K562 (cell line): Measurements from ENCODE around the gene GRIN1. TPM values are rescaled to one million over a fixed set of nuclear protein-coding genes. Genes with fewer than 3 reads are reported as not detected.

Experiments used
- ATAC-seq: fragments of 200-7000 bp; cut with Tn5 transposase; 3 replicates; pipeline ENCODE4 v1.9.1; 2020; ENCODE audit warnings: moderate library complexity
- BruUV-seq: library from RNA; stranded (reverse); fragments of 400-500 nt; replicated peaks from 2 replicates; lab custom pipeline; 2021; lab: Mats Ljungman, UMichigan
- CTCF ChIA-PET: fragments of 300-600 bp; formaldehyde crosslinking; extraction: SDS; loops from one replicate; lab custom pipeline; 2021; ENCODE audit warnings: low intra/inter-chr PET ratio; lab: Yijun Ruan, JAX
- POLR2A ChIA-PET: fragments of 300-600, 350-650 bp; sonication (Branson Sonifier 250); formaldehyde crosslinking; extraction: SDS; loops from one replicate; lab custom pipeline; 2021; ENCODE audit warnings: antibody characterized with exemption, inconsistent platforms; lab: Yijun Ruan, JAX
- DNase-seq, 4 experiments: peaks; one replicate each; pipeline versions ENCODE4 v3.0.0 to v3.0.0-alpha.2; 2011 to 2018; ENCODE audit warnings: low spot score in 3 of 4, mixed read lengths in 3 of 4; ENCODE audit errors: extremely low read depth in 1 of 4
- FAIRE-seq: peaks from 2 replicates; lab custom pipeline; 2011; peaks lifted over from hg19 to GRCh38; lab: Jason Lieb, UNC
- H2AFZ ChIP-seq: 2 replicates; pipeline ENCODE4 v1.6.0; 2011; ENCODE audit warnings: low read depth, low read length, control low read depth, inconsistent platforms
- H3K27ac ChIP-seq: fragments of 200-600 bp; 3 replicates; pipeline ENCODE4 v1.8.0; 2011; ENCODE audit warnings: low read depth, mild to moderate bottlenecking, control low read depth, inconsistent platforms, low read length, moderate library complexity, mixed read lengths; ENCODE audit errors: extremely low read depth
- H3K27me3 ChIP-seq, 2 experiments: fragments of 300-600 bp in 1 of 2; 2 replicates in 1 of 2; 3 replicates in 1 of 2; pipeline versions ENCODE4 v1.6.0 to v1.8.0; 2011; ENCODE audit warnings: inconsistent platforms in 2 of 2, low read length in 2 of 2, mild to moderate bottlenecking in 1 of 2, mixed read lengths in 1 of 2, moderate library complexity in 1 of 2; ENCODE audit not compliant: control insufficient read depth in 2 of 2, insufficient read depth in 2 of 2
- H3K36me3 ChIP-seq: fragments of 300-600 bp; 3 replicates; pipeline ENCODE4 v1.8.0; 2011; ENCODE audit warnings: mild to moderate bottlenecking, low read length, inconsistent platforms; ENCODE audit not compliant: control insufficient read depth, insufficient read depth
- H3K4me1 ChIP-seq, 2 experiments: fragments of 200-600 bp in 1 of 2; replicated peaks in 1 of 2; 2 replicates in 1 of 2; 3 replicates in 1 of 2; pipeline versions ENCODE4 v1.5.1 to v1.8.0; 2011; ENCODE audit warnings: inconsistent platforms in 2 of 2, low read length in 2 of 2, mild to moderate bottlenecking in 1 of 2, mixed read lengths in 1 of 2, moderate library complexity in 1 of 2; ENCODE audit not compliant: control insufficient read depth in 2 of 2, insufficient read depth in 2 of 2
- H3K4me2 ChIP-seq: 2 replicates; pipeline ENCODE4 v1.6.1; 2011; ENCODE audit warnings: low read length, control low read depth, inconsistent platforms, mixed read lengths; ENCODE audit not compliant: insufficient read depth
- H3K4me3 ChIP-seq: fragments of 200-600 bp; sonication (generic), shearing (Covaris generic); 2 replicates; pipeline ENCODE4 v1.5.1; 2016; ENCODE audit warnings: control low read depth, inconsistent platforms
- H3K79me2 ChIP-seq: fragments of 200-600 bp; 3 replicates; pipeline ENCODE4 v1.8.0; 2011; ENCODE audit warnings: low read length, inconsistent platforms; ENCODE audit not compliant: control insufficient read depth, insufficient read depth
- H3K9ac ChIP-seq, 2 experiments: 2 replicates each; pipeline versions ENCODE4 v1.6.0 to v1.6.1; 2011; ENCODE audit warnings: low read depth in 2 of 2, low read length in 2 of 2, control low read depth in 1 of 2, inconsistent platforms in 1 of 2, mild to moderate bottlenecking in 1 of 2, mixed read lengths in 1 of 2; ENCODE audit not compliant: insufficient read depth in 1 of 2
- H3K9me1 ChIP-seq: one replicate; pipeline ENCODE4 v1.6.0; 2011; ENCODE audit warnings: inconsistent platforms, mild to moderate bottlenecking, low read length, moderate library complexity; ENCODE audit not compliant: control insufficient read depth, insufficient read depth
- H3K9me3 ChIP-seq: replicated peaks from 2 replicates; pipeline ENCODE4 v1.5.1; 2011; ENCODE audit warnings: low read depth, low read length, inconsistent platforms; ENCODE audit not compliant: control insufficient read depth, insufficient read depth
- H4K20me1 ChIP-seq: replicated peaks from 2 replicates; pipeline ENCODE4 v1.6.1; 2011; ENCODE audit warnings: low read length, inconsistent platforms, mixed read lengths; ENCODE audit not compliant: control insufficient read depth, insufficient read depth
- HMBOX1 ChIP-seq: sonication (generic); IDR thresholded peaks from 2 replicates; pipeline ENCODE4 v1.6.1; 2016
- KLF1 ChIP-seq: fragments of 450-650 bp; IDR thresholded peaks from 2 replicates; pipeline ENCODE4 v1.6.1; 2016; ENCODE audit warnings: missing genetic modification characterization, missing compliant biosample characterization
- LCOR ChIP-seq: sonication (generic); formaldehyde crosslinking; IDR thresholded peaks from 2 replicates; pipeline ENCODE4 v1.8.0; 2022; ENCODE audit warnings: mild to moderate bottlenecking, missing genetic modification reagents
- PCBP1 ChIP-seq: fragments of 200-400 bp; formaldehyde crosslinking; IDR thresholded peaks from 2 replicates; pipeline ENCODE4 v1.6.1; 2018; ENCODE audit warnings: mild to moderate bottlenecking, low read depth, low read length; ENCODE audit not compliant: poor library complexity, severe bottlenecking
- PRMT5 ChIP-seq: sonication (generic); formaldehyde crosslinking; IDR thresholded peaks from 2 replicates; pipeline ENCODE4 v1.5.0; 2020; ENCODE audit warnings: missing genetic modification reagents
- TBL1XR1 ChIP-seq, 2 experiments: IDR thresholded peaks; 2 replicates each; pipeline ENCODE4 v1.6.1; 2012; ENCODE audit warnings: improper control_type of control experiment in 2 of 2, low read length in 2 of 2, mild to moderate bottlenecking in 1 of 2
- TRIM24 ChIP-seq, 2 experiments: fragments of 450-650 bp; IDR thresholded peaks; 2 replicates each; pipeline ENCODE4 v1.6.1; 2016
- ZFP30 ChIP-seq: fragments of 250-450 bp; sonication (Bioruptor Pico); IDR thresholded peaks from 2 replicates; pipeline ENCODE4 v1.8.0; 2022; ENCODE audit warnings: moderate library complexity, mild to moderate bottlenecking, inconsistent platforms, borderline replicate concordance
- WGBS: fragments of 100-300 bp; shearing (Covaris generic); methylation state at CpG from one replicate; pipeline ENCODE4 v1.1.6; 2016; ENCODE audit warnings: low coverage, mixed read lengths; ENCODE audit not compliant: insufficient coverage; ENCODE audit errors: missing lambda C conversion rate; 5-methylcytosine and 5-hydroxymethylcytosine counted together
- in situ Hi-C: fragments of 300-500 bp; cut with MboI; formaldehyde crosslinking; loops from 4 replicates; pipeline ENCODE4 v1.15.0; 2018; ENCODE audit warnings: inconsistent platforms, mixed read lengths
- intact Hi-C: fragments of 100-400 bp; cut with micrococcal nuclease; formaldehyde crosslinking; loops from 2 replicates; pipeline ENCODE4 v1.14.2; 2022
- polyA plus RNA-seq, 8 experiments: library from polyadenylated mRNA; depleted of rRNA in 4 of 8; stranded (reverse) in 5 of 8; unstranded in 3 of 8; fragments of >200 nt; fragmentation: Nextera tagmentation in 2 of 8; fragmentation: Illumina TruSeq in 1 of 8; extraction: Ambion mirVana in 2 of 8; extraction: Trizol in 1 of 8; gene quantifications; 2 replicates each; pipeline versions ENCODE4 v1.2.1 to v1.2.3, GENCODE V29; 2011 to 2014; ENCODE audit warnings: inconsistent platforms in 1 of 8, missing spikeins in 1 of 8
- total RNA-seq, 7 experiments: library from RNA; depleted of rRNA in 6 of 7; stranded (reverse); fragments of >200 nt in 6 of 7; fragmentation: Illumina TruSeq in 2 of 7; extraction: Trizol in 2 of 7; gene quantifications; 2 replicates each; pipeline versions ENCODE4 v1.2.1 to v1.2.3, GENCODE V29; 2011 to 2021; ENCODE audit warnings: low replicate concordance in 1 of 7

GRIN1 gene
- total and polyA plus RNA-seq, 9 of the 15 experiments (the other 6 are each of a cell fraction or from before 2014, with no cell fraction given), result 0.03 to 0.35 (median 0.16) TPM; not detected in 6

GRCh38 chr9:137136261-137136880 is 2.6 kb upstream of the GRIN1 start:
- peaks cover 0 to 47% of the 10 kb centered on the region in 2 experiments; a peak in 2 of 5 replicates for H3K4me1 ChIP-seq
- CTCF ChIA-PET, result no interaction called here
- H3K9me1 ChIP-seq, result no peaks in the 10 kb centered on the region
- no peak for FAIRE-seq
- H3K4me3 ChIP-seq, result no peak overlapping the region
- peak; percentile 29; the same call in 1 of the 3 replicates for ATAC-seq
- intact Hi-C loops (no loop called here), in situ Hi-C loops (no loop called here)
- H2AFZ ChIP-seq, result no peak overlapping the region
- 8% methylated on average over 25 of the region's 27 CpGs for WGBS
- TF ChIP-seq TRIM24 (IDR thresholded peaks at IDR 0.05) (no peak), PRMT5 (CRISPR knock-in tag) (no peak), HMBOX1 (no peak), ZFP30 (CRISPR knock-in tag) (no peak), PCBP1 (no peak), TBL1XR1 (IDR thresholded peaks at IDR 0.05; ENCODE audit: low read length in 2 of 2) (no peak), KLF1 (no peak), LCOR (CRISPR knock-in tag) (0 out of 2 replicates have a peak, but pooled peaks have one; percentile 35)
- no peak overlapping the region for H3K4me2 ChIP-seq
- POLR2A ChIA-PET, result interaction anchor here (0.6 kb wide), 1 partner anchor 14 kb away, joined by 4 read pairs; no protein-coding TSS in a partner anchor
- no peak overlapping the region for H3K9ac ChIP-seq
- H3K79me2 ChIP-seq, result no peaks in the 10 kb centered on the region
- H4K20me1 ChIP-seq, result peaks cover 19% of the 10 kb centered on the region
- no TSS peak for BruUV-seq
- peaks cover 34 to 58% of the 10 kb centered on the region in 2 experiments; a peak in 4 of 5 replicates for H3K27me3 ChIP-seq
- DNase-seq, result peak in 2 of 4 experiments; percentile 14 to 18
- H3K9me3 ChIP-seq, result no peaks in the 10 kb centered on the region
- no peaks in the 10 kb centered on the region for H3K36me3 ChIP-seq
- H3K27ac ChIP-seq, result no peak overlapping the region
